ENCODE results near the gene CLEC19A.

DNA sequence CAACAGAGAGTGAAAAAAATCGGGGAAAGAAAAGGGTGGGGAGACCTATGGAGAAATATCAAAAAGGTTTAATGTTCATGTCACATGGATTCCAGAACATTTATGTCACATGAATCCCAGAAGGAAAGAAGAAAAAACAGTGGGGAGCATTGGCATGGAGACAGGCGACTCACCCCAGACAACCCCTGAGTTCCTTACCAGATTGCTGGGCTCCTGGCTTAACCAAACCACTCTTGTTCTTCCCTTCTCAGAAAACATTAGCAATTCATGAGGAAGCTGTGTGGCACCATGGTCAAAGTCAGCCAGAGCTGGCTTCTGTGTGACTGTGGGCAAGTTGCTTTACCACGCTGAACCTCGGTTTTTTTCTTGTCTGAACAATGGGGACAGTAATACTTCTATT lies 49.6 kb upstream of the CLEC19A start:
- TF ChIP-seq ZFP30 (CRISPR knock-in tag; IDR thresholded peaks at IDR 0.05), result no peak
- TF ChIP-seq, protein P1, sequence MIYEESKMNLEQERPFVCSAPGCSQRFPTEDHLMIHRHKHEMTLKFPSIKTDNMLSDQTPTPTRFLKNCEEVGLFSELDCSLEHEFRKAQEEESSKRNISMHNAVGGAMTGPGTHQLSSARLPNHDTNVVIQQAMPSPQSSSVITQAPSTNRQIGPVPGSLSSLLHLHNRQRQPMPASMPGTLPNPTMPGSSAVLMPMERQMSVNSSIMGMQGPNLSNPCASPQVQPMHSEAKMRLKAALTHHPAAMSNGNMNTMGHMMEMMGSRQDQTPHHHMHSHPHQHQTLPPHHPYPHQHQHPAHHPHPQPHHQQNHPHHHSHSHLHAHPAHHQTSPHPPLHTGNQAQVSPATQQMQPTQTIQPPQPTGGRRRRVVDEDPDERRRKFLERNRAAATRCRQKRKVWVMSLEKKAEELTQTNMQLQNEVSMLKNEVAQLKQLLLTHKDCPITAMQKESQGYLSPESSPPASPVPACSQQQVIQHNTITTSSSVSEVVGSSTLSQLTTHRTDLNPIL (CRISPR knock-in tag; IDR thresholded peaks at IDR 0.05; ENCODE audit: low read depth), result no peak

Measured in SK-N-SH treated with all-trans-retinoic acid at 6 μM for 48 hours (cell line).